Suprapubic skin (tissue), 4 donors: ENCODE measurements around the gene NAT14. TPM values are rescaled to one million over a fixed set of nuclear protein-coding genes. Genes with fewer than 3 reads are reported as not detected.
A peak's percentile ranks its signal among the peaks of the same experiment; 100 is the strongest.

Experiments
- DNase-seq, 2 donors: peaks; one replicate each; pipeline ENCODE4 v3.0.0-alpha.2; 2019; ENCODE audit warnings: low spot score in 2 of 2
- H3K27ac ChIP-seq: fragments of 200-600 bp; sonication (generic); one replicate; pipeline ENCODE4 v1.5.1; 2019
- H3K27me3 ChIP-seq: fragments of 200-600 bp; sonication (generic); one replicate; pipeline ENCODE4 v1.5.1; 2019
- H3K36me3 ChIP-seq: fragments of 200-600 bp; sonication (generic); one replicate; pipeline ENCODE4 v1.5.1; 2019
- H3K4me1 ChIP-seq: fragments of 200-600 bp; sonication (generic); one replicate; pipeline ENCODE4 v1.5.1; 2019
- H3K4me3 ChIP-seq: fragments of 200-600 bp; sonication (generic); one replicate; pipeline ENCODE4 v1.5.1; 2019; ENCODE audit warnings: mild to moderate bottlenecking
- H3K9me3 ChIP-seq: fragments of 200-600 bp; sonication (generic); one replicate; pipeline ENCODE4 v1.5.1; 2019
- EP300 ChIP-seq: sonication (generic); formaldehyde crosslinking; IDR thresholded peaks from one replicate; pipeline ENCODE4 v1.6.1; 2017; ENCODE audit warnings: antibody characterized with exemption
- POLR2A ChIP-seq, 2 donors: fragments of 450-650 bp; IDR thresholded peaks; one replicate each; pipeline ENCODE4 v1.6.1; 2017; ENCODE audit warnings: antibody characterized with exemption in 2 of 2, mild to moderate bottlenecking in 2 of 2, moderate library complexity in 2 of 2
- POLR2AphosphoS5 ChIP-seq, 3 donors: sonication (generic); formaldehyde crosslinking; IDR thresholded peaks; one replicate each; pipeline ENCODE4 v1.6.1; 2017; ENCODE audit warnings: antibody characterized with exemption in 3 of 3
- WGBS: methylation state at CpG from one replicate; pipeline ENCODE4 v1.1.5; 2018; 5-methylcytosine and 5-hydroxymethylcytosine counted together
- total RNA-seq, 4 donors: library from RNA; depleted of rRNA; stranded (reverse); fragments of >200 nt; gene quantifications; one replicate each; pipeline ENCODE4 v1.1.0, GENCODE V29; 2016
- TF ChIP-seq, protein P1 (sequence below), 2 donors: fragments of 200-600 bp in 1 of 2; fragments of 450-650 bp in 1 of 2; sonication (generic) in 1 of 2; IDR thresholded peaks; one replicate each; pipeline ENCODE4 v1.5.1; 2016 to 2019; ENCODE audit warnings: antibody characterized with exemption in 2 of 2, mild to moderate bottlenecking in 1 of 2, moderate library complexity in 1 of 2

The NAT14 gene
- total RNA-seq, 4 donors from 2014 or later: 2.4 to 4.8 (median 4.0) TPM

DNA sequence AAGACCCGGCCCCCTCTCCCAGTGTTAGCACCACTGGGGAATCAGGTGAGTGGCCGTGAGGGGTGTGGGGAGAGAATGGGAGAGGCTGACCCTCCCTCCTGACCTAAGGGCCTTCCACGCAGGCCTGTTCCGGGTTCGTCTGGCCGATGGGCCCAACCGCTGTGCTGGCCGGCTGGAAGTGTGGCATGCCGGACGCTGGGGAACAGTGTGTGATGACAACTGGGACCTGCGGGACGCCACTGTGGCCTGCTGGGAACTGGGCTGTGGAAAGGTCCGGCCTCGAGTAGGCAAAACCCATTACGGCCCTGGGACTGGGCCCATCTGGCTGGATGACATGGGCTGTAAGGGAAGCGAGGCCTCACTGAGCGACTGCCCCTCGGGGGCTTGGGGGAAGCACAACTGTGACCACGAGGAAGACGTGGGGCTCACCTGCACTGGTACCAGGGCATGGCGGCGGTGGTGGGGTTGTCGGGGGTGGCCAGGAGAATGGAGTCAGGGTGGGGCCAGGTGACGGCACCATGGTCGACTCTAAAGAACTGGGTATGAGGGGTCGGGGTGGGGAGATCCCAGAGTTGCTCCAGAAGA lies 15.5 kb downstream of the NAT14 start:
- DNase-seq: no peak
- Histone ChIP-seq H3K27ac (no peak overlapping the region), H3K4me1 (peaks cover 10% of the 10 kb centered on the region), H3K9me3 (no peaks in the 10 kb centered on the region), H3K4me3 (no peak overlapping the region), H3K27me3 (no peaks in the 10 kb centered on the region), H3K36me3 (no peaks in the 10 kb centered on the region)
- WGBS: 90% methylated on average over 26 of the region's 26 CpGs
- TF ChIP-seq EP300 (no peak), POLR2A (IDR thresholded peaks at IDR 0.05) (no peak), POLR2AphosphoS5 (IDR thresholded peaks at IDR 0.05) (no peak)
- TF ChIP-seq, protein P1, sequence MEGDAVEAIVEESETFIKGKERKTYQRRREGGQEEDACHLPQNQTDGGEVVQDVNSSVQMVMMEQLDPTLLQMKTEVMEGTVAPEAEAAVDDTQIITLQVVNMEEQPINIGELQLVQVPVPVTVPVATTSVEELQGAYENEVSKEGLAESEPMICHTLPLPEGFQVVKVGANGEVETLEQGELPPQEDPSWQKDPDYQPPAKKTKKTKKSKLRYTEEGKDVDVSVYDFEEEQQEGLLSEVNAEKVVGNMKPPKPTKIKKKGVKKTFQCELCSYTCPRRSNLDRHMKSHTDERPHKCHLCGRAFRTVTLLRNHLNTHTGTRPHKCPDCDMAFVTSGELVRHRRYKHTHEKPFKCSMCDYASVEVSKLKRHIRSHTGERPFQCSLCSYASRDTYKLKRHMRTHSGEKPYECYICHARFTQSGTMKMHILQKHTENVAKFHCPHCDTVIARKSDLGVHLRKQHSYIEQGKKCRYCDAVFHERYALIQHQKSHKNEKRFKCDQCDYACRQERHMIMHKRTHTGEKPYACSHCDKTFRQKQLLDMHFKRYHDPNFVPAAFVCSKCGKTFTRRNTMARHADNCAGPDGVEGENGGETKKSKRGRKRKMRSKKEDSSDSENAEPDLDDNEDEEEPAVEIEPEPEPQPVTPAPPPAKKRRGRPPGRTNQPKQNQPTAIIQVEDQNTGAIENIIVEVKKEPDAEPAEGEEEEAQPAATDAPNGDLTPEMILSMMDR (IDR thresholded peaks at IDR 0.05): no peak

DNA sequence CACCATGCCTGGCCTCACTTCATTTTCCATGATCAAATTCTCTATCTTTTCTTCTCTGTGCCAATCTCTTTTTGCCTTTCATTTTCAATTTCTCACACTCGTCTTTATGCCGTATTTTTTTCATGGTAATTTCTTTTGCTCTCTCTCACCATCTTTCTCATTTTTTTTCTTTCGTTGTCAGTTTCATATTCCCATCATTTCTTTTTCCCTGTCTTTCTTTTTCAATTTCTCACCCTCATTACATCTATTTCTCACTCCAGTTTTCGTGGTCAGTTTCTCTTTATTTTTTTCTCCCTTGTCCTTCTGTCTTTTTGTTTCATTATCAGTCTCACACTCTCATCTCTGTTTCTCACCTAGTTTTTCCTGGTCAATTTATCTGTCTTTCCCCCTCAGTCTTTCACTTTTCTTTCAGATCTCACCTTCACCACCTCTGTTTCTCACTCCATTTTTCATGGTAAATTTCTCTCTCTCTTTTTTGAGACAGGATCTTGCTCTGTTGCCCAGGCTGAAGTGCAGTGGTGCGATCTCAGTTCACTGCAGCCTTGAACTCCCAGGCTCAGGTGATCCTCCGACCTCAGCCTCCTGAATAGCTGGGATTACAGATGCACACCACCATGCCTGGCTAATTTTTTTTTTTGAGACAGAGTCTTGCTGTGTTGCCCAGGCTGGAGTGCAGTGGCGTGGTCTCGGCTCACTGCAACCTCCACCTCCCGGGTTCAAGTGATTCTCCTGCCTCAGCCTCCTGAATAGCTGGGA lies 17.4 kb downstream of the NAT14 start:
- WGBS: 94% methylated on average over 7 of the region's 9 CpGs
- Histone ChIP-seq H3K36me3 (no peaks in the 10 kb centered on the region), H3K4me1 (peaks cover 10% of the 10 kb centered on the region), H3K9me3 (no peaks in the 10 kb centered on the region), H3K4me3 (no peak overlapping the region), H3K27me3 (no peaks in the 10 kb centered on the region), H3K27ac (no peak overlapping the region)
- no peak for DNase-seq
- TF ChIP-seq POLR2A (IDR thresholded peaks at IDR 0.05): no peak
- TF ChIP-seq, protein P1 (IDR thresholded peaks at IDR 0.05): no peak
- no peak for TF ChIP-seq POLR2AphosphoS5 (IDR thresholded peaks at IDR 0.05)

DNA sequence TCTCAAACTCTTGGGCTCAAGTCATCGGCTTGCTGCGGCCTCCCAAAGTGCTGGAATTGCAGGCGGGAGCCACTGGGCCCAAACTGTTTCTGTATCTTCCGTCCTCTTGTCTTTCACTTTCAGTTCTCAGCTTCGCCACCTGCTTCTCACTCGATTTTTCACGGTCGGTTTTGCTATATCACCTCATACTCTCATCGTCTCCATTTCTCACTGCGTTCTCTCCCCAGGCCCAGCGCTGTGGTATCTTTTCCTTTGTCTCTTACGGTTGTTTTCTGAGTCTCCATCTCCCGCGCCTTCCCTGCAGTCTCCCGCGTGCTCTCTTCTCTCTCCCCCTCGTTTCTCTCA lies 18.1 kb downstream of the NAT14 start:
- Histone ChIP-seq H3K36me3 (no peaks in the 10 kb centered on the region), H3K27me3 (no peaks in the 10 kb centered on the region), H3K9me3 (no peaks in the 10 kb centered on the region), H3K27ac (no peak overlapping the region), H3K4me3 (no peak overlapping the region), H3K4me1 (peaks cover 10% of the 10 kb centered on the region)
- no peak for DNase-seq
- TF ChIP-seq EP300 (no peak), POLR2AphosphoS5 (IDR thresholded peaks at IDR 0.05) (no peak)
- TF ChIP-seq, protein P1 (IDR thresholded peaks at IDR 0.05): no peak
- 79% methylated on average over 17 of the region's 17 CpGs for WGBS

DNA sequence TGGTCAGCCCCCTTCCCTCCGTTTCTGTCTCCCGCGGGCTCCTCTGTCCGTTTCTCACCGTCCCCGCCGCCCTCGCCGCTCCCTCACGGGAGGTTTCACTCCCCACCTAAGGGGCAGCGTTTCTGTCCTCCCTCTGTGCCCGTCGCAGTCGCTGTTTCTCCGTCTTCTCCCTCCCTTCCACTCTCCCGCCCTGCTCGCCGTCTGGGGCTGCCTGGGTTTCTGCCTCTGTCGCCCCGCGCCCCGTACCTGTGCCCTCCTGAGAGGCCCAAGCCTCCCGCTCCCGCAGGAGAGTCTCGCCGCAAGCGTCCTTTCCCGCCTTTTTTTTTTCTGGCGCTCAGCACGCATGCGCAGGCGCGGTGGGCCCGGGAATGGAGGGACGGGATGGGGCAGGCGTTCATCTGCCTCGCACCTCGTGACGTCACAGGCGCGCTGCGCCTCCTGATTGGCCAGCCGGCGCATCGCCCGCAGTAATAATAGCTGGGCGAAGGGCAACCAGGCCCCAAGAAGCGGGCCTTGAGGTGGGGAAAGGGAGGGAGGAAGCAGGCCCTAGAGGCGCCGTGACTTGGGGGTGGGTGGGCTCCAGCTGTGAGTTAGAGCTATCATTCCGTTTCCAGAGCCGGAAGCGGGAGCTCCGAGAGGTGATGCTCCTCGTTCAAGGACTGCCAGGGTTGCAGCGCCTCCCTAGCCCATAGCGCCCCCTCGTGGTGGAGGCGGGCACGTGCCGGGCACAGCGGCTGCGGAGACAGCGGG lies 18.7 kb downstream of the NAT14 start:
- Histone ChIP-seq H3K9me3 (no peaks in the 10 kb centered on the region), H3K27me3 (no peaks in the 10 kb centered on the region), H3K4me3 (peak overlapping the region; percentile 48), H3K4me1 (peaks cover 10% of the 10 kb centered on the region), H3K27ac (no peak overlapping the region), H3K36me3 (no peaks in the 10 kb centered on the region)
- WGBS: 15% methylated on average over 49 of the region's 64 CpGs
- DNase-seq: peak; percentile 94 to 96
- TF ChIP-seq EP300 (no peak), POLR2A (IDR thresholded peaks at IDR 0.05) (no peak), POLR2AphosphoS5 (IDR thresholded peaks at IDR 0.05) (peak in 1 of 3 donors; percentile 37)
- TF ChIP-seq, protein P1 (IDR thresholded peaks at IDR 0.05): peak; percentile 95 to 98

- DNase-seq: no peak
- WGBS: 39% methylated on average over 13 of the region's 13 CpGs
- no peaks in the 10 kb centered on the region for H3K9me3 ChIP-seq
- TF ChIP-seq, protein P1 (IDR thresholded peaks at IDR 0.05): no peak
- TF ChIP-seq POLR2AphosphoS5 (IDR thresholded peaks at IDR 0.05) (no peak), EP300 (no peak), POLR2A (IDR thresholded peaks at IDR 0.05) (no peak)
- H3K36me3 ChIP-seq: no peaks in the 10 kb centered on the region
- H3K4me3 ChIP-seq: peak overlapping the region; percentile 48
- no peak overlapping the region for H3K27ac ChIP-seq
- peaks cover 10% of the 10 kb centered on the region for H3K4me1 ChIP-seq
- no peaks in the 10 kb centered on the region for H3K27me3 ChIP-seq
Measured at GRCh38 chr19:55504252-55504603, 19.2 kb downstream of the NAT14 start.
